Midbrain (tissue), 1 donor: Measurements from ENCODE around the gene EPHA6.

Experiments
- DNase-seq: peaks from one replicate; lab custom pipeline; 2025; lab: John Stamatoyannopoulos, UW

EPHA6 gene

DNA sequence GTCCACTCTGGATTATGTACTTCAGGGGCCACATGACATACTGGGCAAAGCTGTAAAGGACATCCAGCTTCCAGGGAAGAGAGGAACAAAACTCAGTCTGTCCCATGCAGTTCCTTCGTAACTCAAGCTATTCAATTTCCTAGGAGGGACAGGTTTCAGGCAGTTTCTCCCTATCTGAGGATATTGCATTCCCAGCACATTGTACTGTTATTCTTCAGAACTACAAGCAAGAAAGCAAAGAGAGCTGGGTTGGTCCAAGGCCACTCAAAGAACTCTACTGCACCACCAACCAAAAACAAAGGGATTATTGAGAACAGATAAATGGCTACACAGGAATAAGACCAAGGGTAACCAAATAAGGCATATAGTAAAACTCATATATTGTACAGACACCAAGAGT is 832.5 kb downstream of the EPHA6 start:
- no peak for DNase-seq

GRCh38 chr3:97647441-97647982 is 833.1 kb downstream of the EPHA6 start:
- no peak for DNase-seq

DNA sequence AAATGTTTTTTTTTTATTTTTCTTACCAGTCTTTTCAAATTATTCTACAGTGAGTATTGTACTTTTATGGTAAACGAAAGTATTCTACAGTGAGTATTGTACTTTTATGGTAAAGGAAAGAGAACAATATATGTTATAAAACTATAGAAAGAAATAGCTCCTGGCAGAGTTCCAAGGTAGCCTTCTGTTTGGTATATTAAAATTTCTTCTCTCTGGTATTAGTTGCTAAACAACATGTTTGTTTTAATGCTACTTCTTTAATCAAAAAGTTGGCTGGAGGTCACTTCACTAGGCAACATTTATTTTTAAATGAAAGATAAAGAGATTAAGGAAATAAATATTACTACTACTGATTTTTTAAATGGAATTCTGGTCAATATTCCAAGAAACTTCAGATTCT is 841.6 kb downstream of the EPHA6 start:
- no peak for DNase-seq

DNA sequence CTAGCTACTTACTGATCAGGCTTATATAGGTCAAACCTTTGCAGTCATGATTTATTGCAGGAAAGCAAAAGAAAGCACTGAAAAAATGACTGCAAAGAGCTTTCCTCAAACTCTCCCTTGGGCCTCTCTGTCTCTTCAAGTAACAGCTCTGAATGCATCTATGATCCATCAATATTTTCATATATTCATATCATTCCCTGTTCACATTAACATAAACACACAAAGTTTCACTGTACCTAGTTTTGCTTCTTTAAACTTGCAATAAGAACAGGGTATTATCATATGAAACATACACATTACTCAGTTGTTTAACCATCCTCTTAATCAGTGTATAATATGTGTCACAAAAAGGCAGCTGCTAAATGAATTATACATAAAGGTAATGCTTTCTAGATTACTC is 842.2 kb downstream of the EPHA6 start:
- no peak for DNase-seq

DNA sequence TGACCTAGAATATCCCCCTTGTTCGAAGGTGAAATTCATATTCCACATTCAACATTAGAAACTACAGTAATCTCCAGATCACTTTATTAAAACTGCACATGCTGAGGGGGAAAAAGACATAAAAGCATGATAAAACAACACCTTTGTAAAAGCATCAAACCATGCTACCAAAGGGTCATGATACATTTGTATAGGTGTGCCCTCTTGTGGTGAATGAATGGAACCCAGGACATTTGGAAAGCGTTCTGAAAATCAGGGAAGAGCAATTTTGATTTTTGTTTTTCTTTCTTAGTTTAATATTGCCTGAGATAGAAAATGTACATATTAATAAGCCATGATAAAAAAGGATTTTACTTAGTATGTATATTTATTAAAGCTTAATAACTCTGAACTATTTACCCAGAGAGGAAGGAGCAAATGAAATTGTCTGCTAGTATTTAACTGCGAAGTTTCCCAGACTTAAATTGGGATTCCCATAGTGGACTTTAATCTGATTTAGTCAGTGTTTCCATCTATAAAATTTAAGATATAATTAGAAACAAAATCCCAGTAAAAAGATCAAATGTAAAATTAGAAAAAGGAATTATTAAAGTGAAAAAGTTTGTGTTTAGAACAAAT is 844.4 kb downstream of the EPHA6 start:
- DNase-seq, result no peak

DNA sequence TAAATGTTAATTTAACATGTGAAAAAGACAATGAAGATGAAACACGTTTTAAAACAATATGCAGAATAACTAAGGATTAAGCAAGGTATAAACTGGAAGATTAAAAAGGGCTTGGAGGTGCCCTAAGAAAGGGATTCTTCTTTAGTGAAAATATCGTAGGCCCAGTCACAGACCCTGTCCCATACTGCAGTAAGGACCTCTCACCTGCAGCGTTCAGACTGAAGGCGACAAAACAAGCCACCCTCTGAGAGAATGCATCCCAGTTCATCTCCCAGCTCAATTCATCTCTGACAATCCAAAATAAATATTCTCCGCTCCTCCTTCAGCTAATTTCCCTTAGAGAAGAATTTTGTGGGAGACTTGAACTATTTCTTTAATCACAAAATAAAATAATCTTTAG is 847.9 kb downstream of the EPHA6 start:
- DNase-seq, result no peak

- DNase-seq, result no peak
Observed at GRCh38 chr3:97662762-97663161, 848.4 kb downstream of the EPHA6 start.

DNA sequence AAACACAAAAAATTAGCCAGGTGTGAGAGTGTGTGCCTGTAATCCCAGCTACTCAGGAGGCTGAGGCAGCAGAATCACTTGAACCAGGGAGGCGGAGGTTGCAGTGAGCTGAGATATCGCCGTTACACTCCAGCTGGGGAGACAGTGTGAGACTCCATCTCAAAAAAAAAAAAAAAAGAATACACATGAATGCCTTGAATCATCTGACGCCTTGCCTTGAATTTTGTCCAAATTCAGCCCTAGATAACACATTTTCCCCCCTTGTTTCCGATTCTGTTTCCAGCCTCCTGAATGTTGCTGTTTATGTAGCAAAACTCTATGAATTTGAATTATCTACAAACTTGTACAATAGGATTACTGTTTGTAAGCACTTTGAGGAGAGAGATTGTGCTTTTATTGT is 851.5 kb downstream of the EPHA6 start:
- no peak for DNase-seq

DNA sequence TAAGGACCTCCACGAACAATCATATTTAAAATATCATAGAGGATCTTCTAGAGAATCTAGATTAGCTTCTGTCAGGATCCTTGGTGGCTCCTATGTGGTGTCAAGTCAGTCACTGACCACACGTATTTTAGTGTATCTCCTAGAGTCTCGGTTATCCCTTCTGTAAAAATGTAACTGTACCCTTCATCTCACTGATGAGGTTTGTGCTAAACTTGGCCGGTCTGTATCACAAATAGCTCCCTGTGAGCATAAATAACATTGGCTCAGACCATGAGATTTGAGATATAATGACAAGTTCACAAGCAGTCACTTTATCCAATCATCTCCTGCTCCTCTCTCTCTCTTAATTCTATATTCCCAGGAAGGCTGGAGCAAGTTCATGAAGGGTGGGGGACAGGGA is 856.6 kb downstream of the EPHA6 start:
- DNase-seq, result no peak

- no peak for DNase-seq
Observed at GRCh38 chr3:97673357-97673997, 859.1 kb downstream of the EPHA6 start.

GRCh38 chr3:97674461-97674860 is 860.1 kb downstream of the EPHA6 start:
- no peak for DNase-seq

DNA sequence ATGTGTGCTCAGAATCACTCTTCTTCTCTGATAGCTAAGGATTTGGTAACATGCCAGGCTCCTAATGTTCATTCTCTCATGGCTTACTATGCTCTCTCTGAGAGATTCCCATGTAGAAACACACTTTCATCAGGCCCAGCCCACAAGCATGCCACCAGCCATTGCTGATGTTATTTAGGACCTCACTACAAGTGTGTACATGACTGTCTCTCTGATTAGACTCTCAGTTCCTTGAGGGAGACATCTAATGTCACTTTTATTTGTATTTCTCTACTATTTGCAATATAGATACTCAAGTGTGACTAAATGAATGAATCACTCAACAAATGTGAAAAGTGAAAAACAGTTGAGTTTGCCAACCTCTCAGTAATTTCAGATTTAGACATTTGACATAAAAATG is 865.8 kb downstream of the EPHA6 start:
- no peak for DNase-seq

GRCh38 chr3:97680696-97681095 is 866.3 kb downstream of the EPHA6 start:
- DNase-seq, result no peak

GRCh38 chr3:97684490-97684889 is 870.1 kb downstream of the EPHA6 start:
- no peak for DNase-seq

- DNase-seq, result no peak
Observed at GRCh38 chr3:97686258-97686657, 871.9 kb downstream of the EPHA6 start.

GRCh38 chr3:97687734-97688133 is 873.3 kb downstream of the EPHA6 start:
- no peak for DNase-seq

DNA sequence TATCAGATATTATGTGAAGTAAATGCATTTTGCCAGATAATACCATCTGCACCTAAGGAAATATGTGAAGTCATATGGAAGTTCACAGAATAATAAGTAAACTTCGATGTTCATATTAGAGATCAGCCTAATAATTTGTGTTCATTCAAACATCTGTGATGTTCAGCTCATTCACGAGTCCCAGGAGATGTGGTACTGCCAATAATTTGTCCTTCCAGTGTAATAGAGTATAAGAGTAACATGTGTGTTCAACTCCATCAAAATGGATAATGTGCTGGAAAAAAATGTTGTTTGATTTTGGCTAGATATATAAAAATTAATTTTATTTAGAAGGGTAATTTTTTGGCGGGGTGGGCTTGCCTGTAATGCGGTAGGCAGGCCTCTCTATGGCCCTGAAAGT is 874.7 kb downstream of the EPHA6 start:
- no peak for DNase-seq

DNA sequence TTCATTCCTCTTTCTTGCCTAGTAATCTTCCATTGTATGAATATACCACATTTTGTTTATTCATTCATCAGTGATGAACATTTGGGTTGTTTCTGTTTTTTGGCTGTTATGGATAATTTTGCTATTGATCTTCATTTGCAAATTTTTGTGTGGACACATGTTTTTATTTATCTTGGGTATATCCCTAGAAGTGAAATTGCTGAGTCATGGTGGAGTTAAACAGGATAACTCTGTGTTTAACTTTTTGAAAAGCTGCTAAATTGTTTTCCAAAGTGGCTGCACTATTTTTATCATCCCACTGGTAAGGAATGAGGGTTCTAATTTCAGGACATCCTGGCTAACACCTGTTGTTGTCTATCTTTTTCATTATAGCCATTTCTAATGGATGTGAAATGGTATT is 875.6 kb downstream of the EPHA6 start:
- no peak for DNase-seq

DNA sequence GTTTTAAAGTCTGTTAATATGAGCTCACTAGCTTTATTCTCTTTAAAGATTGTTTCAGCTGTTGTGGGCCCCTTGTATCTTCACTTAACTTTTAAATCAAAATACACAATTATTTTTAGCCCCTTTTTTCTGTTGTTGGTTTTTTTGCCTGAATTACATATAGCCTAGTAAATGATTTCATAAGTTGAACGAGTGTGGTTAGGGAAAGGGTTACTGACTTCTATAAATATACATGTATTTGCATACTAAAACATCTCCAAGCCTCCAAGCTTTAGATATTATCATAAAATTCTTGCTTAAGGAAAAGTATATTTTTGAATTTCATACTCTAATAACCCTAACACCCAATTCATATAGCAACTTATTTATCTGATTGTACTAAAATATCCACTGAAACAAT is 877.0 kb downstream of the EPHA6 start:
- DNase-seq, result no peak

GRCh38 chr3:97692389-97692788 is 878.0 kb downstream of the EPHA6 start:
- DNase-seq, result no peak

DNA sequence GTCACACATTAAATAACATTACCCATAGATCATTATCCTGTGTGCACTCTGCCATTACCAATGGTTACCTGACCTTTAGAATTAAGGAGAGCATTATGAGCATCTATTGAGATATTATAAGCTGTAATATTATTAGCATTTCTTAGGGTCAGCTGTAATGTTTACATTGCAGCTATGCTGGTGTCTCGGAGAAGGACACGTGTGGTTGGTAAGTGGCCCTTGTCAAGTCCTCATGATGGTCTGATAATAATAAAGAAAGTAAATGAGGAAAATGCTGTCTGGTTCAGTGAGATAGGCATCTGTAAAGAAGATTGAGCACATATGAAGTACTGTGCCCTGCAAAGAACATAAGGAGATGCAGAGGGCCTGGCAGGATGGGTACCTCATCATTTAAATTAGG is 878.4 kb downstream of the EPHA6 start:
- DNase-seq, result no peak

DNA sequence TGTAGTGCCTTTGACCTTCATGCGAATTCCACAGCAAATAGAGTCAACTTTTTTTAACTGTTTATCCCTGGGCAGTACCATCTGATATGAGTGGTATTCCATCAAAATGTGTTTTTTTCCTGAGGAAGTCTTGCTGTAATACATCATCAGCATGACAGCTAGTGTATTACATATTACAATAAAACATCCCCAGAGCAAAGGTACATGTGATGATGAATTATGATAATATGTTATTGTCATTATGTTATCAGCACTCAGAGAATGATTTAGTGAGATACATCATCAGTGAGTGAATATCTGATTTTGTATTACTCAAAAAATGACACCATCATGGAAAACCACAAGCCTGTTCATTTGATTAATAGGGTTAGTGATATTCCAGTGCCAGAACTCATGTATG is 880.5 kb downstream of the EPHA6 start:
- no peak for DNase-seq

- DNase-seq, result no peak
Observed at GRCh38 chr3:97698691-97699090, 884.3 kb downstream of the EPHA6 start.

- no peak for DNase-seq
Observed at GRCh38 chr3:97699889-97700288, 885.5 kb downstream of the EPHA6 start.
